ENCODE results near the gene CDH7.
A peak's percentile ranks its signal among the peaks of the same experiment; 100 is the strongest.

Gene CDH7

DNA sequence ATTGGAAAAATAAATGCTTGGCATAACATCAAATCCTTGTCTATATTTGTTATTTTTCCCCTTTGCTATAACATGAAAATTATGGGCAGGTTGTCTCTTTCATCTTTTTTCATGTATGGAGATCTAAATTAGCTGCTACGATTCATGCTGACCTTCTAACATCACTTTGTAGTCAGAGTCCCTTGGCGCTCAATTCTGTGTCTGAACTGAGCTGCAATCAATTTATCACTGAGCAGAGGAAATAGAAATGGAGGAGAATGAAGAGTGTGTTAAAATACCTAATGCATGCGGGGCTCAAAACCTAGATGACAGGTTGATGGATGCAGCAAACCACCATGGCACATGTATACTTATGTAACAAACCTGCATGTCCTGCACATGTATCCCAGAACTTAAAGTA is 168.9 kb downstream of the CDH7 start:
- DNase-seq = no peak

DNA sequence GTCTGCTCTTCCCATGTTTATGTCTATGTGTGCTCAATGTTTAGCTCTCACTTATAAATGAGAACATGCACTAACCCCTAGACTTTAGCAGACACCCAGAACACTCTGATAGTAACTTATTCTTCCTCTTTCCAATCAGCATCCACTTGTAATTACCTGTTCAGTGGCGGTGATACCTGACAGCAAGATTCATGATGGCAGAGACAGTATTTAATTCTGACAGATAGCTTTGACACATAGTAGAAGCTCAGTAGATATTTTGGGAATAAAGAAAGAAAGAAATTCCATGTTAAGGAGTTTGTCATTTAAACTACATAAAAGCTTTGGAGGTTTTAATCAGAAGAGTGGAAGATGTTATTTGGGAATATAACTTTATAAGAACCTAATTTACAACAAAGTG is 171.3 kb downstream of the CDH7 start:
- DNase-seq = no peak

DNA sequence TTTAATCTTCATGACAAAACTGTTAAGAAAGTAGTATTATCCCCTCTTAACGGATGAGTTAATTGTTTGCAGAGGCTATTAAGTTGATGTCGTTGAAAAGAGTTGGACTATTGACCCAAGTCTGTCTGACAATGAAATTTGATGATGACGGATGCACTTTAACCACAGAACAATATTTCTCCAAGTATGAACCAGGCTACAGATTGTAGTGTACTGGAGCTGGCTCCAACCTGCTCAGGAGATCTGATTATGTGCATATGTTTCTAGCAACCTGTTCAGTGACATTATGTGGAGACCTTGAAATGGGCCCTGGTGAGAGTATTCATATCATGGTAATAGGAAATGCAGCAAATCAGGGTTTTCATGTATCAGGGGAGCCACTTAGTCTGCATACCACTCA is 174.1 kb downstream of the CDH7 start:
- DNase-seq = no peak

DNA sequence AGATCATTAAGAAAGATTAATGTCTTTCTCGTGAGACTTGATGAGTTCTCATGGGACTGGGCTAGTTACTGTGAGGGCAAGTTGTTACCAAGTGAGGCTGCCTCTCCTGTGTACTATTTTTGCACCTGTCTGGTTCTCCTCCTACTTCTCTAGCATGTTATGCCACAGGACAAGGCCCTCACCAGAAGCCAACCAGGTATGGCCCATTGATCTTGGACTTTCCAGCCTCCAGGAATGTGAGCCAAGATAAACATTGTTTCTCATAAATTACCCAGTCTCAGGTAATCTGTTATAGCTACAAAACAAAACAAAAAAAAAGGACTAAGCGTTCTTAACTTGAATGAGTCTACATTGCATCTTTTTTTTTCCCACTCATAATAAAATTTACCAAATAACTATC is 184.1 kb downstream of the CDH7 start:
- DNase-seq = no peak

DNA sequence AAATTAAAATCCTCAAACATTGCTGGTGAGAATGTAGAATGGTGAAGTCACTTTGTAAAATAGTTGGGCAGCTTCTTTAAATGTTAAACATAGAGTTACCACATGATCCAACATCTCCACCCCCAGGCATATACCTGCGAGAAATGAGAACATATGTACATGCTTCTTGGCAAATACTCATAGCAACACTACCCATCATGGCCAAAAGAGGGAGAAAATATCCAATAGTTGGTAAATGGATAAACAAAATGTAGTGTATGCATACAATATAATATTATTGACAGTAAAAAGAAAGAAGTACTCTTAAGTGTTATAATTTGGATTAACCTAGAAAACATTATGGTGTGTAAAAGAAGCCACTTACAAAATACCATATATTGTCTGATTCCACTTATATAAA is 185.9 kb downstream of the CDH7 start:
- no peak for DNase-seq

DNA sequence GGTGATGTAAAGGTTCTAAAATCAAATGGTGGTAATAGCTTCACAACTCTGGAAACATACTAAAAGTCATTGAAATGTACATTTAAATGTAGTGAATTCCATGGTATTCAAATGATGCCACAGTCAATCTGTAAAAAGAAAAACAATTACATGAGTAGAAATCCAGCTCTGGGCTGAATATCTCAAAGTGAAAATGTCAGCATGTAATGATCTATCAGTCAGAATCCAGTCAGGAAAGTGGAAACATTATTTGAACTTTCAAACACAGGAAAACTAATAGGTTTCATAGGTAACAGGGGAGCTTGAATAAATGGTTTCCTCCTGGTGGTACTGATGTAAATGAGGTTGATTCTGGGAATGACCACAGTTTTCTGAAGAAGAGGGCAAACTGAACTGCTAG is 186.4 kb downstream of the CDH7 start:
- no peak for DNase-seq

DNA sequence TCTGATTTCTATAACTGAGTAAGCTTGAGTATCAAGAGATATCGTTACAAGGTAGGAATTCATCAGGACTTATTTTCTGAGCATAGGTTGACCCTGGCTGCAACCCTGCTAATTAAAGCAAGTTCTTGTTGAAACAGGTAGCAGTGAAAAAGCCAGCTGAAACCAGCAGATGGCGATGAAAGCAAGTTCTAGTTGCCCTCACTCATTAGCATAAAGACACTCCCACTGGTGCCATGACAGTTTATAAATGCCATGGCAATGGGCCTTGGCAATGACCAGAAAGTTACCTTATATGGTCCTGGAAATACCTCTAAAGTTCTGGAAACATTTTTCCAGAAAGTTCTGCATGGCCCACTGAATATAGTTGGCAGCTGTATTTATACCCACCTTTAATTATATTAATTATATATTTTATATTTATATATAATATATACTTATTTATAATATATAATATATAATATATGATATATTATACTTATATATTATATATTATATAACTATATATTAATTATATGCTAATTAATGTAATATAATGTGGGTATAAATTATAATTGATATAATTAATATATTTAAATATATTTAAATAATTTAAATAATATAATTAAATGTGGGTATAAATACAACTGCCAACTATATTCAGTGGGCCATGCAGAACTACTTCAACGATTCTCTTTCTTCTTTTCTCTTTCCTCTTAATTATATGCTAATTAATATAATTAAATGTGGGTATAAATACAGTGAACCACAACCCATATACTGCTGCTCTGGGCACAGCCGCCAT is 188.0 kb downstream of the CDH7 start:
- DNase-seq = peak; percentile 15
